Mucosa of descending colon (tissue), 3 donors: ENCODE results near the gene ATG7. TPM values are rescaled to one million over a fixed set of nuclear protein-coding genes. Genes with fewer than 3 reads are reported as not detected.

Source experiments
- ATAC-seq: fragments of 200-7000 bp; cut with Tn5 transposase; one replicate; pipeline ENCODE4 v1.9.1; 2020; ENCODE audit warnings: mild to moderate bottlenecking, moderate library complexity
- DNase-seq, 3 donors: peaks; one replicate each; pipeline ENCODE4 v3.0.0-alpha.2; 2020
- H3K36me3 ChIP-seq: fragments of 200-600 bp; one replicate; pipeline ENCODE4 v1.8.0; 2021; ENCODE audit warnings: low read depth, mild to moderate bottlenecking
- H3K4me1 ChIP-seq: fragments of 200-600 bp; one replicate; pipeline ENCODE4 v1.8.0; 2021; ENCODE audit warnings: low read depth, mild to moderate bottlenecking
- H3K4me3 ChIP-seq: fragments of 200-600 bp; one replicate; pipeline ENCODE4 v1.8.0; 2021; ENCODE audit warnings: mild to moderate bottlenecking
- H3K9me3 ChIP-seq: fragments of 200-600 bp; one replicate; pipeline ENCODE4 v1.8.0; 2021; ENCODE audit warnings: mild to moderate bottlenecking
- CTCF ChIP-seq: fragments of 200-600 bp; IDR thresholded peaks from one replicate; pipeline ENCODE4 v1.8.0; 2022; ENCODE audit warnings: antibody characterized with exemption, mild to moderate bottlenecking
- intact Hi-C, 2 donors: fragments of 100-400 bp; cut with DNase I in 1 of 2; cut with micrococcal nuclease in 1 of 2; formaldehyde crosslinking; loops; one replicate each; pipeline versions ENCODE4 v1.11.0 to v1.11.1; 2022; cut with DNase I, micrococcal nuclease
- total RNA-seq, 3 donors: library from RNA; stranded (reverse); fragmentation: NEBNext Ultra II Directional in 2 of 3; extraction: Animal tissue kit (Norgen Biotek cat#: 25700) in 2 of 3; gene quantifications; one replicate each; pipeline versions ENCODE4 v1.2.1 to v1.2.4, GENCODE V29; 2021 to 2023
- donor health status: DM: no; HTN: no; CAD: no; lungs with moderate emphysema.
- donor health status: DM: no; HTN: no; CAD: no.
- donor health status: DM: no; HTN: yes; CAD: no.

ATG7 gene
- total RNA-seq, 3 donors from 2014 or later = 40.4 to 49.6 (median 43.3) TPM

- DNase-seq (peak in 1 of 3 donors; percentile 17), ATAC-seq (no peak)
- Histone ChIP-seq H3K4me1 (peaks cover 7% of the 10 kb centered on the region), H3K9me3 (no peaks in the 10 kb centered on the region), H3K36me3 (no peaks in the 10 kb centered on the region), H3K4me3 (no peak overlapping the region)
- TF ChIP-seq CTCF = no peak
- intact Hi-C loops = no loop called here
Observed at GRCh38 chr3:11559816-11560633, 287.8 kb downstream of the ATG7 start.

- Histone ChIP-seq H3K9me3 (no peaks in the 10 kb centered on the region), H3K36me3 (no peaks in the 10 kb centered on the region), H3K4me1 (peaks cover 7% of the 10 kb centered on the region), H3K4me3 (no peak overlapping the region)
- ATAC-seq (no peak), DNase-seq (no peak)
- intact Hi-C loops = no loop called here
- TF ChIP-seq CTCF = no peak
Observed at GRCh38 chr3:11560746-11561145, 288.5 kb downstream of the ATG7 start.

GRCh38 chr3:11562277-11562881, 290.2 kb downstream of the ATG7 start:
- ATAC-seq = no peak
- Histone ChIP-seq H3K9me3 (no peaks in the 10 kb centered on the region), H3K4me3 (no peak overlapping the region), H3K36me3 (no peaks in the 10 kb centered on the region), H3K4me1 (no peaks in the 10 kb centered on the region)
- DNase-seq = no peak
- no peak for TF ChIP-seq CTCF
- intact Hi-C loops = no loop called here

GRCh38 chr3:11563159-11563864, 291.1 kb downstream of the ATG7 start:
- Histone ChIP-seq H3K36me3 (no peaks in the 10 kb centered on the region), H3K4me1 (no peaks in the 10 kb centered on the region), H3K4me3 (no peak overlapping the region), H3K9me3 (no peaks in the 10 kb centered on the region)
- DNase-seq = no peak
- TF ChIP-seq CTCF = no peak
- no peak for ATAC-seq
- intact Hi-C loops = no loop called here

GRCh38 chr3:11563865-11564185, 291.6 kb downstream of the ATG7 start:
- intact Hi-C loops = no loop called here
- H3K4me3 ChIP-seq = no peak overlapping the region
- no peak for TF ChIP-seq CTCF
- H3K36me3 ChIP-seq = no peaks in the 10 kb centered on the region
- ATAC-seq (no peak), DNase-seq (no peak)
- H3K9me3 ChIP-seq = no peaks in the 10 kb centered on the region
- no peaks in the 10 kb centered on the region for H3K4me1 ChIP-seq
